Stimulated activated CD4-positive, alpha-beta T cell treated with anti-CD3 and anti-CD28 coated beads, TNF-alpha, amount 100 ng/mL, for 24 hours (primary cell): ENCODE data around the gene BRD1.
"Not testable (repeated sequence)": the region's sequence is repeated elsewhere in the genome, so short reads cannot be mapped to it uniquely, and the experiment has no call there.

Experiments
- DNase-seq, 3 experiments: peaks; one replicate each; pipeline ENCODE4 v3.0.0-alpha.2; 2020; ENCODE audit warnings: low read depth in 3 of 3

BRD1 gene

DNA sequence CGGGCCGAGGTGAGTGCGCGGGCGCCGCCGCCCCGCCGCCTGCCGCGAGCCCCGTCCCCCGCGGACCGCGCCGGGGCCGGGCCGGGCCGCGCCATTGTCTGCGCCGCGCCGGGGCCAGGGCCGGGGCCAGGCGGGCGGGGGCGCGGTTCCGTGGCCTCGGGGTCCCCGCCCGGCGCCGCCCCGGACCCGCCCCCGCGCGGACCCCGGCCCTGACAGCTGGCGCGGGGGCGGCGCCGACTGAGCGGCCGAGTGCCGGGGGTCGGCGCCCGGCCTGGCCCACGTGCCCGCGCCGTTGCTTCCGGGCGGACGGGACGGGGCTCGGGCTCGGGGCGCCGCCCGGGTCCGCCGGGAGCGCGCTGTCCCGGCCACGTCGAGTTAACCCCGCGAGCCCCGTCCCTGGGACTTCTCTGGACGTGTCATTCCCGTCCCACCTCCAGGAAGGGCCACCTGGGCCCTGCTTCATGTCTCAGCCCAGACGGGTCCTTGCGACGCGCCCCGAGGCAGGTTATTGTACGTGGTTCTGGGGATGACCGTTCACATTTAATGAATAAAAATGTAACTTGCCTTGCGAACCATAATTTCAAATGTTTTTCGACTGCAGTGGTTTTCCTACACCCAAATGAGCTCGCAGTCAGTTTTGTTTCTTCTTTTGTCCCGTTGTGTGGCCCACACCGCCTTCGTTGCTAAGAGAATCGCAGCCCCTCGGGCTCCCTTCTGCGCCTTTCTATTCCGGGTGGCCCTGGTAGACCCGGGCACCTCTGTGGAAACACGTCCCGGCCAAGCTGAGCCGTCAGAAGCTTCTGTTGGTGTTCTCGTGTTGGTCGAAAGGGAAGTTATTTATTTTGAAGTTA lies 26.5 kb upstream of the BRD1 start:
- no peak for DNase-seq

DNA sequence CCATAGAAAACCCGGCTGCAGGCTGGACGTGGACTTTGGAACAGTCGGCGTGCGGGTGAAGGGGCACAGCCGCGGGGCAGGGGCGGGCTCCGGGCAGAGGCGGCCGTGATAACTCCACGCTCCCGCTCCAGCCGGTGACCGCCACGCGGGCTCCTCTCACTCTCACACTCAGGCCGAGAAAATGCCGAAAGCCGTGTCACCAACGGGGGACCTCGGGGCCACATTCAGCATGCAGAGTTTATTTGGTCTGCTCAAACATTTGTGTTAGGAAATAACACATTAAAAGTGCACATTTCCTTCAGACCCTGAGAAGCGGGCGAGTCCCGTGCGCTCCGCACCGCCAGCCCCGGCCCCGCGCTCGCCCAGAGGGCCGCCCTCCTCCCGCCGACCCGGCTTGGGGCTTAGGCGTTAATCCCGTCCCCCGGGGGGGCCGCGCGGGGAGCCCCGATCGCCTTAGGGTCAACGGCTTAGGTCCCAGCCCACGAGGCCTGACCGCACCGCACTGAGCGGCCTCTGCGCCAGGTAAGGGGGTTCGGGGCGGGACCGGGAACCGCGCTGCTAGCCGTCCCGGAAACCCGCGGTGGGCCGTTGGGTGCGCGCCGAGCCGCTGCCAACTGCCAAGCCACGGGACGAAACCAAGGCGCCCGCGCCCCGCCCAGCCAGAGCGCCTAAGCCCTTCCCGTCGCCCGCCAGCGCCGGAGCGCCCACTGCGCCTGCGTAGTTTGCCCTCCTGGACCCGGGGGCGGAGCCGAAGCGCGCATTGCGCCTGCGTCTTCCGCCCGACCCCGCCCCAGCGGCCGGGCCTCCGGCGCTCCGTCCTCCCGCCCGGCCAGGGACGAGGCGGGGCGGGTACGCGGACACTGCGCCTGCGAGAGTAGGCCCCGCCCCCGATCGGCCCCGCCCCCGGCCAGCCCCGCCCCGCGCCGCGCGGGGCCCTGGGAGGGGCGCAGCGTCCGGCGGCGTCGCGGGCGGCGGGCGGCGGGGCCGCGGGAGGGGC lies 25.5 kb upstream of the BRD1 start, which contains the start of gene ZBED4:
ZBED4 (plus strand) TSS at position 947 of the 997 bp plus-strand sequence. CDS start 29,819 bp downstream, outside the sequence.
- DNase-seq, result peak; percentile 96 to 98 (median 98)

DNA sequence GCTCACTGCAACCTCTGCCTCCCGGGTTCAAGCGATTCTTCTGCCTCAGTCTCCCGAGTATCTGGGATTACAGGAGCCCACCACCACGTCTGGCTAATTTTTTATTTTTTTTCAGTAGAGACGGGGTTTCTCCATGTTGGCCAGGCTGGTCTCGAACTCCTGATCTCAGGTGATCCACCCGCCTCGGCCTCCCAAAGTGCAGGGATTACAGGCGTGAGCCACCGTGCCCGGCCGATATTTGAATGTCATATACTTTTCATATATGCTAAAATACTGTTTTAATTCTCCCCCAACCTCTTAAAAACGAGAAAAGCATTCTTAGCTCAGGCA lies 24.9 kb upstream of the BRD1 start:
- not testable (repeated sequence) for DNase-seq

DNA sequence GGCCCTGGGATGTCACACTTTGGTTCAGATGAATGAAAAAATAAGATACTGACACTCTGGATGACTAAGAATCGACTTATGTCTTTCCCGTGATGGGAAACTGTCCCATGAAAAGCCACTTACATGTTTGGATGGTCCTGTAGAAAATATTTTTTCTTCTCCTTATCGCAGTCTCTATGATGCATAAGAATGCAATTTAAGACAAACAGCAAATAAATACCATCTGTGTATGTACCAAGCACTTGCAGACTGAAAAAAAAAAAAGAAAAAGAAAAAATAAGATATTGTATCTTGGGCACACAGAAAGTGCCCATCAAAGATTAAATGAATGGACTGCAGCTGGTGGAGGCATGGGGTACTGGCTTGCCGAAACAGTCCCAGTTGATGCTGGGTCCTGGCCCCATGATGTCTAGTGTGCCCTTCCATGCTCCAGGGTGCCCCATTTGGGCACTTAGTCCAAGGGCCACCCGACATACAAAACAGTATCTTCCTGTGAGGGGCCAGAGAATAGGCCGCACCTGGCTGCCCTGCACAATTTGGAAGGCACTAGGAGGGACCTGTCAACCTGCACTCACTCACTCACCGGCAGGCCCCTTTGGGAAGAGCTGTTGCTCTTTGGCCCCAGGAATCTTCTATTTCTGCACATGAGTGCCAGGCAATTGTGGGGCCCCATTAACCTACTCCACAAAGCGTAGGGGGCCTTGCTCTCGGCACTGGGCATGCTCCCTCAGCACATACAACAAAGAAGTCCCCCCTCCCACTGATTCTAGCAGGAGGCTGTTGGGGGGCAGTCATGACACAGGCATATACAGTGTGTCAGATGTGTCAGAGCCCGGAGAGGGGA lies 23.5 kb upstream of the BRD1 start:
- no peak for DNase-seq

DNA sequence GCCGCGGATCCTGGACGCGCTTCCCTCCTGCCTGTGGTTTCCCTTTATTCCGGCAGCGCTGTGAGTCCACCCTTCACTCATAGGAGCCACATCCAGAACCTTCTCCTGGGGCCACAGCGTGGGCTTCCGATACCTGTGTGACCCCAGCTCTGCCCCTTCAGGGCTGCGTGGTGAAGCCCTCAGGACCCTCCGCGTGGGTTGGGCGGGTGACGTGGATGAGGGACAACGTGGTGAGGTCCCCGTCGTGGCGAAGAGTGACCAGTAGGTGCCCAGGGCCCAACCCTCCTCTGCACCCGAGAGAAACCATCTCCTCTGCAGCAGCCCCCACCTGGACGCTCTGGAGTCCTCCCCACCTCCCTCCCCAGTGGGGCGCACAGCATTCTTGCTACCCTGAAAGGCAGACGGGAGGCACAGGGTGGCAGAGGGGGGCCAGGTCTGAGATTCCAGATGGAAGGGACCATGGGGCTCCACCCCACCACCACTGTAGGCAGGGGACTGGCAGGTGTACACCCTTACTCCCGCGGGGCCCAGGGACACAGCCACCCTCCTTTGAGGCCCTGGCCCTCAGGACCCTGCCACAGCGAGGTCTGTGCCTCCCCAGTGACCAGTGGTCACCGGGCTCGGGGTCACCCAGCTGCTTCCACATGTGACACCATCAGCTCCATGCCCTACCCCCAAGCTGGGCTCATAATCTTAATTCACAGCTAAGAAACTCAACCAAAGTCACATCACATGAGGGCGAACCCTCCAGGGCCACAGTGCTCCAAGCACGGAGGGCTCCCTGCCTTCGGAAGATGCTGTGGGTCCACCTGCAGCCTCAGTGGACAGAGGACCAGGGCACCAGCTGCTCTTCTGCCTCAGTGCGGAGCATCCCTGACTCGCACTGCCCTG lies 22.6 kb upstream of the BRD1 start:
- no peak for DNase-seq

DNA sequence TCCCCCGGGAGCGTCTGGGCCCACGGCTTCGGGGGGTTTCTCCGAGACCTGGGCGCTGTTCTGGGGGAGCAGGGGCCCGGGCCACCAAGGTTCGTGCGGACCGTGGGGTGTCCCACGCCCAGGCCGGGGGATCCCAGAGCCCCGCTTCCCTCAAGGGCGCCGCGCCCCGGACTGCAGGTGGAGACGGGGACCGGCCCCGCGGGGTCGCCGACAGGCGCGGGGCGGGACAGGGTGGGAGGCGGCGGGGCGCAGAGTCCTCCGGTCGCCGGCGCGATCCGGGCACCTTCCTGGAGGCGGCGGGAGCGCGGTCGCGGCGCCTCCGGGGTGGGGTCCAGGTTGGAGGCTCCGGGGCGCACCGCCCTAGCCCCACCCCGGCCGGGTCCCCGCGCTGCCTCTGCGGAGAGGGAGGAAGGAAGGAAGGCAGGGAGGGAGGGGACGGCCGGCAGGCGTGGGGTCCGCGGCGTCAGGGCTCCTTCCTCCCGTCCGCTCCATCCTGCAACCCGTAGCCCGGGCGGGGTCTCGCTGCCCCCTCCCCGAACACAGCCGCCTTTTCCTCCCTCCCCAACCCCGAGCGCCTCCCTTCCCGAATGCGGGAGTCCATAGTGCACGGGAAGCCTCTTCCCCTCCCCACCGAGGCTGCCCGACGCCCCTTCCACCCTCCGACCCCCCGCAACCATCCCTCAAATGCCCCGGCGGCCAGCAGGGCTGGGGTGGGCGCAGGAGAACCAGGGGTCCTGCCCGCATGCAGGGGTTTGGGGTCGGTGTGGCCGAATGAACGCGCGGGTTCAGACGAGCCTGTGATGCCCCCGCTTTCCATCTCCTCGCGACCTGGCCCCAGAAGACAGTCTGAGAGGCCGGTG lies 21.7 kb upstream of the BRD1 start:
- DNase-seq, result no peak

DNA sequence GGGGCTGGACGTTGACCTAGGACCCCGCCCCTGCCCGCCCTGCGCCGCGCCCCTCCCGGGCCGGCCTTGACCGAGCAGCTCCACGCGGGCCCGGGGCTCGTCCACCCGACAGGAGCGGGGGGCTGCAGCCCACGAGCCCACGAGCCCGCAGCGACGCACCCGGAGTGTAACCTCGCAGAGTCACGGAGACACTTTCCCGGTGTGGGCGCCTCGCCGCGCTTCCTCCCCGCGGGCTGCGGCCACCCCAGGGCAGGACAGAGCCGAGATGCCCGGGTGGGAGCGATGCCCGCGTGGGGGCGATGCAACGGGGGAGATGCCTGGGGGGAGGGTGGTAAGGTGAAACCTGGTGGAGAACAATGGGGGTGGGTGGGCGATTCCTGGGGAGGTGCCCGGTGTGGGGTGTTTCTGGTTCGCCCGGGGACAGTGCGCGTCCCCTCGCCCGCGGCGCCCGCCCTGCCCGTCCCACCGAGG lies 21.1 kb upstream of the BRD1 start:
- DNase-seq, result no peak

DNA sequence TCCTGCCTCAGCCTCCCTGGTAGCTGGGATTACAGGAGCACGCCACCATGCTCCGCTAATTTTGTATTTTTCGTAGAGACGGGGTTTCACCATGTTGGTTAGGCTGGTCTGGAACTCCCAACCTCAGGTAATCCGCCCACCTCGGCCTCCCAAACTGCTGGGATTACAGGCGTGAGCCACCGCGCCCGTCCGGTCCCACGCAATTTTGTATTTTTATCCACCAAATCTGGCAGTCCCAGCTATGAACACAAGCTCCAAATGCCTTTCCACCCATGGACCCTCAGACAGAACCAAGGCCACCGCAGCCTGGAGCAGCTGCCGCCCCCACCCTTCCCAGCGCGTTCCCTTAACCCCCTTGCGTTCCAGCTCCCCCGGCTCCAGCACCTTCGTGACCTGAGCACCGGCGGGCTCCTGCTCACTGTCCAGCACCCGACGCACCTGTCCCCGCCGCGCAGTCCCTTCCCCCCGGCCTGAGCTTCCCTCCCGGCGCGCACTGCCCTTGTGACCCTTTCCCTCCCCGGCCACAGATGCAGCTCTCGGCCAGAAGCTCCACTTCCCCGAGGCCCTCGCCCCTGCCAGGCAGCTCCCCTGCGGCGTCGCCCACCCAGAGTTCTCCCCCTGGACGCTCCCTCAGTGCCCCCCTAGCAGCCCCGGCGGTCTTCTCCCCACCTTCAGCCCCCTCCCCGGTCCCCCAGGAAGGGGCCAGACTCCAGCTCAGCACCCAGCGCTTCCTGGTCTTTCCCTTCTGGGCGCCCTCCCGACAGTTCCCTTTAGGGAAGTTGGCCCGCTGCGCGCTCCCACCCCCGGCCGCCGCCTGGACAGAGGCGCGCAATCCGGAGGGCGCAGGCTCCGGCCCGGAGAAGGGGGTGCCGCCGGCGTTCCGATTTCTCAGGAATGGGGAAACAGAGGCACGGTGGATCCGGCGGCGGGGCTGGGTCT lies 20.3 kb upstream of the BRD1 start:
- no peak for DNase-seq

DNA sequence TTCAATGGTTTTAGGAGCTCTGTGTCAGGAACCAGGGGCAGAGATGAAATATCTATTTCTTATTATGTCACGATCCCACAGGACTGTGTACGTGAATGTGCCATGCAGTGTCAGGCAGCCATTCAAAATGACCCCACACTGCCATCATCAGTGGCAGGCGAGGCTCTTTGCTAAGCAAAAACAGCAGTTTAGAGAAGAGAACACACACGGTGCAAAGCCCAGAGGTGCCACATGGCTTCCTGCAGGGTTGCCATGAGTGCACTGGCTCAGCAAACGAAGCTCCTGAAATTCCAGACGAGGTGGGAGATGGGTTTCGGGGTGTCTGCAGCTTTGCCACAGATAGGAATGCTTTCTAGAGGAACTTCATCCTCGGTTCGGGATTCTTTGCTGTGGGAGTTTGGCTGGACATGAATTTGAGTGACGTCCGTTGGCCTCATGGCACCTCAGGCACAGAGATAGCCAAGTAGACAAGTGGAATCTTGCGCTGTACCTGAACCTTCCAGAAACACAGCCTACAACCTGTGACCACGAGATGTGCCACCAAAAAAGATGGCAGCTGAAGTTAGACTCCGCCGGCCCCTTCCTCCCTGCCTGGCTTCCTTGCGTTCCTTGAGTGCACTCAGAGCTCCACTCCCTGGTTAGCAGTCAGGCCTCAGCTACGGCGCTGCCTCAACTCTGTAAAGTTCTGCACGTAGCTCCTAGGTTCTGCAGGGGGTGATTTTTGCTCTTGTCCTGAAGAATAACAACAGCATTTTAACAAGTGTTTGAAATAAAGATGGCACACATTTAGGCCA lies 18.2 kb upstream of the BRD1 start:
- no peak for DNase-seq

DNA sequence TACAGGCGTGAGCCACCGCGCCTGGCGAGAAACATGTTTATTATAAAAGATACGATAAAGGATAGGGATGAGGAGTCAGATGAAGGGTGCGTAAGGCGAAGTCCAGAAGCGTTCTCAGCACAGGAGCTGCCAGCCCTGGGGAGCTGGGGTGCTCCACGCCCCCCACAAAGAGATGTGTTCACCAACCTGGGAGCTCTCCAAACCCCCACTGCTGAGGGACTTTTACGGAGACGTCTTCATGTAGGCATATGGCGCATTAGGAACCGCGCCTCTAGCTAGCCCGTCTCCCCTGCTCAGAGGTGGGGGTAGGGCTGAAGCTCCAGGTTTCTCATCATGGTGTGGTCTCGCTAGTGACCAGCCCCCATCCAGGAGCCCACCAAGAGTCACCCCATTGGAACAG lies 17.6 kb upstream of the BRD1 start:
- no peak for DNase-seq

DNA sequence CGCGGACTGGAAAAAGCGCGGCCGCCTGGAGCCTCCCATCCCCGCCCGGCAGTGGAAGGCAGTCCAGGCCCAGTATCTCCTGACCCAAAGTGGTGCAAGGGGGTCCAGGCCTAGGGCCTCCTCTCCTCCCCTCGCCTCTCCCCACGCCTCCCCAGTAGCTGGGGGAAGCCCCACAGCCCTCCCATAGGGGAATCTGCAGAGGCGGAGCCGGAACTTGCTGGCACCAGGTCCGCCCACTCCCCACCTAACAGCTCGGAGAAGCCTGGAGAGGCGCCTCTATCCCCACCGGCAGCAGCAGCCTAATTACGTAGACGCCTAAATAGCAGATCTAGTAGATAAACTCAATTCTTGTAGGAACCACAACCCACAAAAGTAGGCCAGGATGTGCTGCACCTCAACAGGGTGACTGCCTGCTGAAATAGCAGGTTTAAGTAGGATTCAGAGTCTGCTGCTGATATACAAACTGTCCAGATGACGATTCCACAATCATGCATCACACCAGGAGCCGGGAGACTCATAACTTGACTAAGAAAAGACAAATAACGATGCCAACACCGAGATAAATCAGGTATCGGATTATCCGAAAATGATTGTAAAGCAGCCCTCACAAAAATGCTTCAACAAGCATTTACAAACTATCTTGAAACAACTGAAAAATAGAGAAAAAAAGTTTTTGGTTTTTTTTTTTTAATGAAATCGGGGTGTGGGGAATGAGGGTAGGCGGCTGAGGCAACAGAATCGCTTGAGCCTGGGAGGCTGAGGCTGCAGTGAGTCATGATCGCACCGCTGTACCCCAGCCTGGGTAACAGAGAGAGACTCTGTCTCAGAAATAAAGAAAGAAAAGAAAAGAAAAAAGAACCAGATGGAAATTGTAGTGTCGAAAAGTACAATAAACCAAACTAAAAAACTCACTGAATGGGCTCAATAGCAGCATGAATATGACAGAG lies 11.4 kb upstream of the BRD1 start:
- peak; percentile 60 to 83 (median 65) for DNase-seq

DNA sequence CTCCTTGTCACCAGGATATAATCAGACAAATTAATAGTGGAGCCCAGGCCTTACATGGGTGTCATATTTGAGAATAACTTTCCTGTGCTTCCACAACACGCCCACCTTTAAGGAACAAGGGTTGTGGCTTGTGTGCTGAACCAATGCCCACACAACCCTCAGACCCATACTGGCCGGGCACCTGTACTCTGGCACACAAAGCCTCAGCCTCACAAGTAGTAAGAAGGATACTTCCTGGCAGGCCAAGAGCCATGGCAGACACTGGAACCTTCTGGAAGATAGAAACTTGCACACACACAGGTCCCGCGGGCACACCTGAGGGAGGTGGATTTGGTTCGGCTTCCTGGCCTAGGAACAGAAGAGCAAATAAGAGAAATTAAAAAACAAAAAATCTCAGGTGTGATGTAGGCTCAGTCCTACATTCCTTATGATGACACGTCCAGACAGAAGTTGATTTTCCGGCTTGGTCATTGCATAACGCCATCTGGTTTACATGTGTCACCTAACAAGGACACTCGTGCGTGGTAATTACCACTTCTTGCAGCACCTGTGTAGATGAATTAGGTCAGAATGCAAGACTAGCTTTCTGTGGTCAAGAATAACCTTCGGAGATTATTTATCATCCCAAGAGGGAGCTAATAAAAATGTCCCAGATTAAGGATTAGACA lies 5.8 kb upstream of the BRD1 start:
- DNase-seq, result no peak

DNA sequence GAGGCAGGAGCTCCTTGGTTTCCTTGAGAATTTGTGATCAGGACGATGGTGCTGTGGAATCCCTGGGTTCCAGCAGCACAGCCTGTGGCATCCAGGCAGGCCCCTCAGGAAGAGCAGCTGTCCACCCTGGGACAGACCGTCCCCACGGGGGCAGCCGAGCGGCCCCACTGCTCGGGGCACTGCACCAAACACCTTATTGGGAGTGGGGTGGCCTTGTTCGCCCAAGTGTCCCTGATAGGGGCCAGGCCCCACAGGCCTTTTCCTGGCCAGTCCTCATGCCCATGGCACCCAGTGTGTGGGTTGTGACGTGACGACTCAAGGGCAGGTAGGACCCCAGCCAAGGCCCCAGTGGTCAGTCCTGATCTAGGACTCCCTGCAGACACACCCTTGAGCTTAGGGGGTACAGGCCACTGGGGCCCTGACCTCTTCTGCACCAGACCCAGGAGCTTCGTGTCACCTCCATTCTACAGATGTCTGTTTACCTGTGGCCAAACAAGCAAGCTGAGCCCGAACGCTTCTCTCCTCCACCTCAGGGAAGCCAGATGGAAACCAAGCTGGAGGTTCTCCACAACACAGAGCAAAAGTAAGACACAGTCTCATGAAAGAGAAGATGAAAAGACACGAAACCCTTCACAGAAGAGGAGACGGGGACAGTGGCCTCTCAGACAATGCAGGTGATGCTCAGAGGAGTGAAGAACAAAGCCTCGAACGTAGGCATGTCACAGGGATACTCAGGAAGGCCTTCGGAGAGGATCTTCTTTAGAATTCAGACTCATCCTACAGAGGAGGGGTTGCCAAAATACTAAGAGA lies 1.6 kb upstream of the BRD1 start:
- DNase-seq, result no peak

DNA sequence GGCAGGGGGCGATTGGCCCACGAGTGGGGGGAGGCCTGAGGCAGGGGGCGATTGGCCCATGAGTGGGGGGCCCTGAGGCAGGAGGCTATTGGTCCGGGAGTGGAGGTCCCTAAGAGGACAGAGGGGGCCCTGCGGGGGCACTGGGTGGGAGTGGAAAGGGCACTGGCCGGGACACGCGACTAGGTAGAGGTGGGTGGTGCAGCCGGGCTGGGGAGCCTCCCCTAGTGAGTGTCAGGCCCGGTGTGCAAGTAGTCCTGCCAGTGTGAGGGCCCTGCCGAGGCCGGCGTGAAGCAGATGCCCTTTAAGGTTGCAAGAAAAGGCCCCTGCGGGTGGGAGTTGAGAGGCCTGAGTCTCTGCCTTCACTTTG lies 909 bp upstream of the BRD1 start:
- no peak for DNase-seq

DNA sequence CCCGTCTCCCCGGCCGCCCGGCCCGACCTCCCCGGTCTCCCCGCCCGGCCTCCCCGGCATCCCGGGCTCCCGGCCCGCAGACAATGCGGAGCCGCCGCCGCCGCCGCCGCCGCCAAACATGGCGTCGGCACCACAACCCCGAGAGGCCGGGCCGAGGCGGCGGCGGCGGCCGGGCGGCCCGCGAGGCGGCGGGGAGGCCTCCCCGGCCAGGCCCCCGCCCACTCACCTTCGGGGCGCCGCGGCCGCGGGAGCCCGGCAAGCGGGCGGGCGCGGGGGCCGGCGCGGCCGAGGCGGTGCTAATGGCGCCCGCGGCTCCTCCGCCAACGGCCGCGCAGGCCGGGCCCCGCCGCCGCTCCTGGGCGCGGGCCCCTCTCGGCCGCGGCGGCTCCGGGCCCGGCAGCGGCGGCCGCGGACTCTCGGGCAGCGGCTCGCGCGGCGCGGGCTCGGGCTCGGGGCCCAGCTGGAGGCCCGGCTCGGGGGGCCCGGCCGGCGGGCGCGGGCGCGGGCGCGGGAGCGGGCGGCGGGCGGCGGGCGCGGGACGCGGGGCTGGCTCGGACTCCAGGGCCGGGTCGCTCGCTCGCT lies 311 bp downstream of the BRD1 start:
- DNase-seq, result no peak
